ENCODE data around the gene GPR173. TPM values are rescaled to one million over a fixed set of nuclear protein-coding genes. Genes with fewer than 3 reads are reported as not detected.

Gene GPR173
- total RNA-seq, 2 experiments from 2014 or later = not detected

GRCh38 chrX:53071604-53072417, 23.2 kb downstream of the GPR173 start:
- H3K9me3 Mint-ChIP-seq (ENCODE audit: insufficient read depth) = no peaks in the 10 kb centered on the region
- ChIA-PET POLR2A (interaction anchor here (0.7 to 1.7 kb wide), 3 partner anchors 10 to 128 kb away, joined by 3 to 9 read pairs (median 3); partner anchors contain the start of gene TSPYL2), CTCF (interaction anchor here (1.0 to 1.6 kb wide), 4 partner anchors 15 to 374 kb away, joined by 3 to 9 read pairs (median 3); no protein-coding TSS in a partner anchor)
- peaks cover 3% of the 10 kb centered on the region for H3K27me3 Mint-ChIP-seq (ENCODE audit: low read depth)
- peak; percentile 87 for ATAC-seq
- H3K36me3 Mint-ChIP-seq (ENCODE audit: low read depth) = no peaks in the 10 kb centered on the region
- DNase-seq = peak; percentile 74
- H3K27ac Mint-ChIP-seq = peak overlapping the region; percentile 69
- H3K4me1 Mint-ChIP-seq (ENCODE audit: low read depth) = peaks cover 12% of the 10 kb centered on the region
- peak overlapping the region; percentile 84 for H3K4me3 Mint-ChIP-seq

DNA sequence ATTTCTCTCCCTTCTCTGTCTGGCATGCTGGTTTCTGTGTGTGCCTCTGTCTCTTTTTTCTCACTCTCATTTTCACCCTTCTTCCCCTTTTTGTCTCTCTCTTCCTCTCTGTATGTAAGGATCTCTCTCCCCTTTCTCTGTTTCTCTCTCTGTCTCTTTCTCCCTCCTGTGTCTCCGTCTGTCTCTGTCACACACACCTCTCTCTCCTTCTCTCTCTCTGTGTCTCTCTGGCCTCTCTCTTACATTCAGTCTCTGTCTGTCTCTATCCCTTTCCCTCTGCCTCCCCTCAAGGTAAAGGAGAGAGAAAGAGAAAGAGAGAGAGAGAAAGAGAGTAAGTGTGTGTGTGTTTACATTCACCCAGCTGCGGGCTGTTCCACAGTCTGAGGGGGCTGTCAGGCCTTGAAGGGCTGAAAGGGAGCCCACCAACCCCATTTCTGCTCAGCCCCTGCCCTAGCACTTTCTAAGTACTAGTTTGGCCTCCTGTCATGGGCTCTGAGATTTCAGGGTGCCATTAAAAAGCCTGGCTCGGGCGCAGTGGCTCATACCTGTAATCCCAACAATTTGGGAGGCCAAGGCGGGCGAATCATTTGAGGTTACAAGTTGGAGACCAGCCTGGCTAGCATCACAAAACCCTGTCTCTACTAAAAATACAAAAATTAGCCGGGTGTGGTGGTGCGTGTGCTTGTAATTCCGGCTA, 24.0 kb downstream of the GPR173 start:
- Mint-ChIP-seq H3K4me1 (ENCODE audit: low read depth) (peaks cover 12% of the 10 kb centered on the region), H3K4me3 (peak overlapping the region; percentile 84), H3K27ac (peak overlapping the region; percentile 69), H3K9me3 (ENCODE audit: insufficient read depth) (no peaks in the 10 kb centered on the region), H3K27me3 (ENCODE audit: low read depth) (no peaks in the 10 kb centered on the region), H3K36me3 (ENCODE audit: low read depth) (no peaks in the 10 kb centered on the region)
- ATAC-seq (peak; percentile 28), DNase-seq (no peak)
- ChIA-PET POLR2A (interaction anchor here (0.9 to 1.7 kb wide), 2 partner anchors 9 to 16 kb away, joined by 3 to 9 read pairs; partner anchors contain the start of gene TSPYL2), CTCF (interaction anchor here (0.6 to 1.6 kb wide), 6 partner anchors 9 to 373 kb away, joined by 3 to 9 read pairs (median 3); partner anchors contain the start of gene TSPYL2)

- peak overlapping the region; percentile 31 for H3K4me3 Mint-ChIP-seq
- ChIA-PET CTCF (interaction anchor here (0.6 to 1.3 kb wide), 2 partner anchors 9 to 15 kb away, joined by 3 to 4 read pairs; partner anchors contain the start of gene TSPYL2), POLR2A (interaction anchor here (1.7 kb wide), 1 partner anchor 9 kb away, joined by 9 read pairs; the partner anchor contains the start of gene TSPYL2)
- no peaks in the 10 kb centered on the region for H3K36me3 Mint-ChIP-seq (ENCODE audit: low read depth)
- H3K27ac Mint-ChIP-seq = peak overlapping the region; percentile 43
- peaks cover 12% of the 10 kb centered on the region for H3K4me1 Mint-ChIP-seq (ENCODE audit: low read depth)
- no peak for ATAC-seq
- no peaks in the 10 kb centered on the region for H3K9me3 Mint-ChIP-seq (ENCODE audit: insufficient read depth)
- H3K27me3 Mint-ChIP-seq (ENCODE audit: low read depth) = no peaks in the 10 kb centered on the region
- DNase-seq = no peak
These were observed 24.6 kb downstream of the GPR173 start for GRCh38 chrX:53073115-53073586.

DNA sequence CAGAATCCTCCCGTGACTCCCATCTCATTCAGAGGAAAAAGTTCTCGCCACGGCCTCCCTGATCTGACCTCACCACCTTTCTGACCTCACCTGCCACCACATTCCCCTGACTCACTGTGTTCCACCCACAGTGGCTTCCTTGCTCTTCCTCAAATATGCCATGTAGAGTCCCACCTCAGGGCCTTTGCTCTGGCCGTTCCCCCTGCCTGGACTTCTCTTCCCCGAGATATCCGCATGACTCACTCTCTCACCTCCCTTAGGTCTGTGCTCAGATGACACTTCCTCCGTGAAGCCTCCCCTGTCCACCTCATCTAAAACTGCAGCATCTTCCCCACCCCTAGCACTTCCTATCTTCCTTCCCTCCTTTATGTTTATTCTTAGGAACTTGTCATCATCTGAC, 26.4 kb downstream of the GPR173 start:
- Mint-ChIP-seq H3K9me3 (ENCODE audit: insufficient read depth) (no peaks in the 10 kb centered on the region), H3K4me1 (ENCODE audit: low read depth) (peaks cover 12% of the 10 kb centered on the region), H3K27me3 (ENCODE audit: low read depth) (no peaks in the 10 kb centered on the region), H3K4me3 (no peak overlapping the region), H3K36me3 (ENCODE audit: low read depth) (no peaks in the 10 kb centered on the region), H3K27ac (no peak overlapping the region)
- ATAC-seq (peak; percentile 4), DNase-seq (no peak)
- POLR2A ChIA-PET = no interaction called here
- CTCF ChIA-PET = no interaction called here

- CTCF ChIA-PET = no interaction called here
- no peak for ATAC-seq
These were observed 28.1 kb downstream of the GPR173 start for GRCh38 chrX:53076671-53077070.

GRCh38 chrX:53077207-53078197, 28.9 kb downstream of the GPR173 start:
- Mint-ChIP-seq H3K27ac (no peak overlapping the region), H3K4me3 (no peak overlapping the region), H3K9me3 (ENCODE audit: insufficient read depth) (no peaks in the 10 kb centered on the region), H3K27me3 (ENCODE audit: low read depth) (no peaks in the 10 kb centered on the region), H3K4me1 (ENCODE audit: low read depth) (peaks cover 9% of the 10 kb centered on the region), H3K36me3 (ENCODE audit: low read depth) (no peaks in the 10 kb centered on the region)
- DNase-seq (no peak), ATAC-seq (no peak)
- ChIA-PET CTCF (interaction anchor here (0.7 kb wide), 1 partner anchor 64 kb away, joined by 3 read pairs; no protein-coding TSS in a partner anchor), POLR2A (interaction anchor here (0.6 to 1.0 kb wide), 2 partner anchors 81 to 148 kb away, joined by 3 read pairs; no protein-coding TSS in a partner anchor)

More at GRCh38 chrX:53076671-53077070, 28.1 kb downstream of the GPR173 start:
- Mint-ChIP-seq H3K36me3 (ENCODE audit: low read depth) (no peaks in the 10 kb centered on the region), H3K4me1 (ENCODE audit: low read depth) (peaks cover 15% of the 10 kb centered on the region), H3K4me3 (no peak overlapping the region), H3K9me3 (ENCODE audit: insufficient read depth) (no peaks in the 10 kb centered on the region), H3K27ac (no peak overlapping the region), H3K27me3 (ENCODE audit: low read depth) (no peaks in the 10 kb centered on the region)
- POLR2A ChIA-PET = no interaction called here
- no peak for DNase-seq

- Mint-ChIP-seq H3K4me3 (no peak overlapping the region), H3K9me3 (ENCODE audit: insufficient read depth) (no peaks in the 10 kb centered on the region), H3K27ac (no peak overlapping the region), H3K27me3 (ENCODE audit: low read depth) (no peaks in the 10 kb centered on the region), H3K36me3 (ENCODE audit: low read depth) (peaks cover 3% of the 10 kb centered on the region), H3K4me1 (ENCODE audit: low read depth) (peaks cover 19% of the 10 kb centered on the region)
- ChIA-PET CTCF (no interaction called here), POLR2A (no interaction called here)
- ATAC-seq = no peak
- DNase-seq = no peak
These were observed 30.4 kb downstream of the GPR173 start for GRCh38 chrX:53078943-53079342.

- H3K36me3 Mint-ChIP-seq (ENCODE audit: low read depth) = peaks cover 22% of the 10 kb centered on the region
- H3K4me1 Mint-ChIP-seq (ENCODE audit: low read depth) = peaks cover 31% of the 10 kb centered on the region
- peak overlapping the region; percentile 72 for H3K4me3 Mint-ChIP-seq
- DNase-seq = no peak
- no peaks in the 10 kb centered on the region for H3K9me3 Mint-ChIP-seq (ENCODE audit: insufficient read depth)
- H3K27me3 Mint-ChIP-seq (ENCODE audit: low read depth) = no peaks in the 10 kb centered on the region
- peak overlapping the region; percentile 87 for H3K27ac Mint-ChIP-seq
- ATAC-seq = no peak
- CTCF ChIA-PET = interaction anchor here (0.8 to 1.8 kb wide), 2 partner anchors 8 to 9 kb away, joined by 3 to 4 read pairs; no protein-coding TSS in a partner anchor
- POLR2A ChIA-PET = interaction anchor here (0.5 to 1.8 kb wide), 2 partner anchors 9 to 22 kb away, joined by 5 to 9 read pairs; no protein-coding TSS in a partner anchor
These were observed 32.3 kb downstream of the GPR173 start for GRCh38 chrX:53080628-53081580.

DNA sequence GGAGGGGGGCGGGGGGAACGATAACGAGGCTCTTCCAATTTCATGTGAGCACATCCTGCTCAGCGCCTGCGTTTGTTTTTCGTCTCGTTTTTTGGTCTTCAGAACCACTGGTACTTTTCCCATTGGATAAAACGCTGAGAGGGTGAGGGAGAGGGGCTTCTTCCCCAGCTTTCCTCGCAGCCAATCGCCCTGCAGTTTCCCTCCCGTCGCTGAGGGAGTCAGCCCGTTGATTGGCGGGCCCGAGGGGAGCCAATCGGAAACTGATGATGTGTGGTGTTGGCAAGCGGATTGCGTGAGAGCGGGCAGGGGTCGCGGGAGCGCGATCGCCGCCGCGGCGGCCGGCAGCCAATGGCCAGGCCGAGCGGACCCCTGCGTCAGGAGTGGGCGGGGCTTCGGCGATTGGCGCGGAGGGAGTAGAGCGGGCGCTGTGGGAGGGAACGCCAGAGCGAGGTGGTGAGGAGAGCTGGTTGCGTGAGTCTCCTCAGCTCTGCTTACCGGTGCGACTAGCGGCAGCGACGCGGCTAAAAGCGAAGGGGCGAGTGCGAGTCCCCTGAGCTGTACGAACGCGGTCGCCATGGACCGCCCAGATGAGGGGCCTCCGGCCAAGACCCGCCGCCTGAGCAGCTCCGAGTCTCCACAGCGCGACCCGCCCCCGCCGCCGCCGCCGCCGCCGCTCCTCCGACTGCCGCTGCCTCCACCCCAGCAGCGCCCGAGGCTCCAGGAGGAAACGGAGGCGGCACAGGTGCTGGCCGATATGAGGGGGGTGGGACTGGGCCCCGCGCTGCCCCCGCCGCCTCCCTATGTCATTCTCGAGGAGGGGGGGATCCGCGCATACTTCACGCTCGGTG, 33.6 kb downstream of the GPR173 start, which contains the start of gene TSPYL2:
Gene TSPYL2 (plus strand): TSS at position 443 of the 848 bp plus-strand sequence. CDS start 132 bp downstream, at position 575.
- DNase-seq = peak; percentile 93
- peaks cover 28% of the 10 kb centered on the region for H3K36me3 Mint-ChIP-seq (ENCODE audit: low read depth)
- H3K27ac Mint-ChIP-seq = peak within 1 kb of the TSS; percentile 94
- H3K9me3 Mint-ChIP-seq (ENCODE audit: insufficient read depth) = no peaks in the 10 kb centered on the region
- ChIA-PET CTCF (interaction anchor here (1.8 kb wide), 1 partner anchor 9 kb away, joined by 4 read pairs; no protein-coding TSS in a partner anchor), POLR2A (interaction anchor here (0.5 to 1.8 kb wide), 6 partner anchors 10 to 602 kb away, joined by 3 to 9 read pairs (median 4); partner anchors contain the start of gene KANTR)
- no peaks in the 10 kb centered on the region for H3K27me3 Mint-ChIP-seq (ENCODE audit: low read depth)
- H3K4me3 Mint-ChIP-seq = peak within 1 kb of the TSS; percentile 82
- H3K4me1 Mint-ChIP-seq (ENCODE audit: low read depth) = peaks cover 36% of the 10 kb centered on the region
- peak; percentile 90 for ATAC-seq

All from activated CD8-positive, alpha-beta T cell treated with anti-CD3 and anti-CD28 coated beads, Interleukin-2, amount 10 ng/mL, durations not matched to agents 7 days and 5 days (primary cell).